WTC11 (cell line): ENCODE measurements around the gene PRSS57. TPM values are rescaled to one million over a fixed set of nuclear protein-coding genes. Genes with fewer than 3 reads are reported as not detected.

Source experiments
- ATAC-seq: fragments of 200-7000 bp; cut with Tn5 transposase; 2 replicates; pipeline ENCODE4 v1.10.0; 2021; ENCODE audit warnings: mild to moderate bottlenecking, moderate library complexity
- CTCF ChIA-PET: fragments of 300-600 bp; sonication (Branson Sonifier 250); formaldehyde crosslinking; loops from one replicate; lab custom pipeline; 2021; ENCODE audit warnings: antibody characterized with exemption; lab: Charles Lee
- POLR2A ChIA-PET: fragments of 350-600 bp; sonication (Branson Sonifier 250); formaldehyde crosslinking; loops from one replicate; lab custom pipeline; 2021; ENCODE audit warnings: antibody characterized with exemption; lab: Charles Lee
- DNase-seq: peaks from one replicate; pipeline ENCODE4 v3.0.0; 2021; ENCODE audit warnings: low spot score
- H3K27ac Mint-ChIP-seq: 2 replicates; pipeline ENCODE4 v1.8.0; 2021; ENCODE audit warnings: mixed read lengths
- H3K27me3 Mint-ChIP-seq: 2 replicates; pipeline ENCODE4 v1.8.0; 2021; ENCODE audit warnings: low read depth, mild to moderate bottlenecking, moderate library complexity, mixed read lengths
- H3K36me3 Mint-ChIP-seq: 2 replicates; pipeline ENCODE4 v1.8.0; 2021; ENCODE audit warnings: mixed read lengths
- H3K4me1 Mint-ChIP-seq: 2 replicates; pipeline ENCODE4 v1.8.0; 2022; ENCODE audit warnings: mixed read lengths
- H3K4me3 Mint-ChIP-seq: 2 replicates; pipeline ENCODE4 v1.8.0; 2021; ENCODE audit warnings: mild to moderate bottlenecking, moderate library complexity, mixed read lengths
- H3K9me3 Mint-ChIP-seq: 2 replicates; pipeline ENCODE4 v1.8.0; 2021; ENCODE audit warnings: mixed read lengths
- AR ChIP-seq: fragments of 250-450 bp; sonication (Bioruptor Pico); IDR thresholded peaks from 2 replicates; pipeline ENCODE4 v1.9.0; 2021; ENCODE audit warnings: mild to moderate bottlenecking
- ATF6 ChIP-seq: sonication (generic); formaldehyde crosslinking; IDR thresholded peaks from 2 replicates; pipeline ENCODE4 v1.8.1; 2023; ENCODE audit warnings: mild to moderate bottlenecking, missing genetic modification reagents
- E2F4 ChIP-seq: sonication (generic); formaldehyde crosslinking; IDR thresholded peaks from 2 replicates; pipeline ENCODE4 v1.8.1; 2022; ENCODE audit warnings: low read depth, mild to moderate bottlenecking, moderate library complexity, missing genetic modification reagents, borderline replicate concordance
- E2F5 ChIP-seq: sonication (generic); formaldehyde crosslinking; IDR thresholded peaks from 2 replicates; pipeline ENCODE4 v1.8.1; 2022; ENCODE audit warnings: mild to moderate bottlenecking, moderate library complexity, missing genetic modification reagents
- ETV6 ChIP-seq: sonication (generic); formaldehyde crosslinking; IDR thresholded peaks from 2 replicates; pipeline ENCODE4 v1.8.1; 2022; ENCODE audit warnings: mild to moderate bottlenecking, missing genetic modification reagents
- FOXP4 ChIP-seq: sonication (generic); formaldehyde crosslinking; IDR thresholded peaks from 2 replicates; pipeline ENCODE4 v1.8.0; 2022; ENCODE audit warnings: mild to moderate bottlenecking, missing genetic modification reagents
- KAT7 ChIP-seq: sonication (generic); formaldehyde crosslinking; IDR thresholded peaks from 2 replicates; pipeline ENCODE4 v1.8.1; 2023; ENCODE audit warnings: missing genetic modification reagents, mild to moderate bottlenecking, borderline replicate concordance
- MXD4 ChIP-seq: fragments of 250-450 bp; sonication (Bioruptor Pico); IDR thresholded peaks from 2 replicates; pipeline ENCODE4 v1.8.0; 2021; ENCODE audit warnings: mild to moderate bottlenecking, moderate library complexity, borderline replicate concordance
- MYBL2 ChIP-seq: sonication (generic); formaldehyde crosslinking; IDR thresholded peaks from 2 replicates; pipeline ENCODE4 v1.8.1; 2023; ENCODE audit warnings: mild to moderate bottlenecking, moderate library complexity, missing genetic modification reagents
- NFATC4 ChIP-seq: fragments of 250-450 bp; sonication (Bioruptor Pico); IDR thresholded peaks from 2 replicates; pipeline ENCODE4 v1.9.0; 2021; ENCODE audit warnings: mild to moderate bottlenecking
- RORB ChIP-seq: fragments of 250-450 bp; sonication (Bioruptor Pico); IDR thresholded peaks from 2 replicates; pipeline ENCODE4 v1.9.0; 2021; ENCODE audit warnings: mild to moderate bottlenecking
- SMAD3 ChIP-seq: sonication (generic); formaldehyde crosslinking; IDR thresholded peaks from 2 replicates; pipeline ENCODE4 v1.8.0; 2022; ENCODE audit warnings: missing genetic modification reagents, mild to moderate bottlenecking, borderline replicate concordance
- SOX15 ChIP-seq: fragments of 250-450 bp; sonication (Bioruptor Pico); IDR thresholded peaks from 2 replicates; pipeline ENCODE4 v1.9.0; 2021; ENCODE audit warnings: mild to moderate bottlenecking
- ZBTB43 ChIP-seq: sonication (generic); formaldehyde crosslinking; IDR thresholded peaks from 2 replicates; pipeline ENCODE4 v1.8.1; 2023; ENCODE audit warnings: mild to moderate bottlenecking, missing genetic modification reagents
- ZMAT4 ChIP-seq: fragments of 250-450 bp; sonication (Bioruptor Pico); IDR thresholded peaks from 2 replicates; pipeline ENCODE4 v1.9.0; 2021; ENCODE audit warnings: mild to moderate bottlenecking
- ZNF138 ChIP-seq: sonication (generic); formaldehyde crosslinking; conservative IDR thresholded peaks from 2 replicates; pipeline ENCODE4 v1.8.1; 2022; ENCODE audit warnings: mild to moderate bottlenecking, moderate library complexity, missing genetic modification reagents
- ZNF232 ChIP-seq: sonication (generic); formaldehyde crosslinking; IDR thresholded peaks from 2 replicates; pipeline ENCODE4 v1.8.0; 2022; ENCODE audit warnings: mild to moderate bottlenecking, missing genetic modification reagents
- ZNF396 ChIP-seq: fragments of 250-450 bp; sonication (Bioruptor Pico); IDR thresholded peaks from 2 replicates; pipeline ENCODE4 v1.8.0; 2021; ENCODE audit warnings: mild to moderate bottlenecking, moderate library complexity, borderline replicate concordance
- ZNF416 ChIP-seq: fragments of 250-450 bp; sonication (Bioruptor Pico); IDR thresholded peaks from 2 replicates; pipeline ENCODE4 v1.9.0; 2021; ENCODE audit warnings: mild to moderate bottlenecking, inconsistent platforms
- ZNF423 ChIP-seq: fragments of 250-450 bp; sonication (Bioruptor Pico); IDR thresholded peaks from 2 replicates; pipeline ENCODE4 v2.1.2; 2022; ENCODE audit warnings: mild to moderate bottlenecking, moderate library complexity
- ZNF671 ChIP-seq: fragments of 250-450 bp; sonication (Bioruptor Pico); IDR thresholded peaks from 2 replicates; pipeline ENCODE4 v1.8.0; 2021; ENCODE audit warnings: mild to moderate bottlenecking
- total RNA-seq: library from RNA; stranded (reverse); gene quantifications from 3 replicates; pipeline ENCODE4 v1.2.3, GENCODE V29; 2021

PRSS57 gene
- total RNA-seq, 1 experiment from 2014 or later, result not detected

- no peak for TF ChIP-seq ZNF138
- no peak for TF ChIP-seq MXD4 (CRISPR knock-in tag)
- no peak for TF ChIP-seq KAT7 (CRISPR knock-in tag)
- TF ChIP-seq E2F4 (CRISPR knock-in tag), result no peak
- TF ChIP-seq E2F5 (CRISPR knock-in tag), result no peak
- no peak for TF ChIP-seq ZNF671 (CRISPR knock-in tag)
- TF ChIP-seq ZBTB43 (CRISPR knock-in tag), result no peak
- no peak for TF ChIP-seq FOXP4 (CRISPR knock-in tag)
- TF ChIP-seq, all 79 proteins: peak for 0
- DNase-seq, result no peak
- Mint-ChIP-seq H3K9me3 (no peaks in the 10 kb centered on the region), H3K4me3 (no peak overlapping the region), H3K36me3 (no peaks in the 10 kb centered on the region), H3K27ac (no peak overlapping the region), H3K27me3 (no peaks in the 10 kb centered on the region), H3K4me1 (no peaks in the 10 kb centered on the region)
- no peak for ATAC-seq
- ChIA-PET POLR2A (no interaction called here), CTCF (interaction anchor here (1.7 kb wide), 1 partner anchor 24 kb away, joined by 3 read pairs; no protein-coding TSS in a partner anchor)
Observed at GRCh38 chr19:726993-727956, 32.0 kb upstream of the PRSS57 start.

GRCh38 chr19:725461-726089, 30.3 kb upstream of the PRSS57 start:
- CTCF ChIA-PET, result interaction anchor here (1.2 kb wide), 1 partner anchor 9 kb away, joined by 3 read pairs; no protein-coding TSS in a partner anchor
- POLR2A ChIA-PET, result no interaction called here
- no peak for ATAC-seq

GRCh38 chr19:723714-724113, 28.5 kb upstream of the PRSS57 start:
- ChIA-PET CTCF (interaction anchor here (1.3 to 1.6 kb wide), 2 partner anchors 11 to 15 kb away, joined by 5 to 8 read pairs; partner anchors contain the start of gene PALM), POLR2A (no interaction called here)
- no peaks in the 10 kb centered on the region for H3K9me3 Mint-ChIP-seq
- no peaks in the 10 kb centered on the region for H3K27me3 Mint-ChIP-seq
- H3K4me3 Mint-ChIP-seq, result no peak overlapping the region
- peaks cover under 1% of the 10 kb centered on the region for H3K4me1 Mint-ChIP-seq
- ATAC-seq (no peak), DNase-seq (no peak)
- H3K27ac Mint-ChIP-seq, result no peak overlapping the region
- H3K36me3 Mint-ChIP-seq, result no peaks in the 10 kb centered on the region
- no peak for TF ChIP-seq SOX15 (CRISPR knock-in tag)
- TF ChIP-seq ETV6, result no peak
- no peak for TF ChIP-seq ZNF423 (CRISPR knock-in tag)
- TF ChIP-seq ATF6 (CRISPR knock-in tag), result no peak
- no peak for TF ChIP-seq MYBL2 (CRISPR knock-in tag)
- TF ChIP-seq RORB (CRISPR knock-in tag), result no peak
- TF ChIP-seq AR (CRISPR knock-in tag), result no peak
- no peak for TF ChIP-seq ZNF416 (CRISPR knock-in tag)

More at GRCh38 chr19:725461-726089, 30.3 kb upstream of the PRSS57 start:
- Mint-ChIP-seq H3K4me1 (no peaks in the 10 kb centered on the region), H3K4me3 (no peak overlapping the region), H3K9me3 (no peaks in the 10 kb centered on the region), H3K27me3 (no peaks in the 10 kb centered on the region), H3K27ac (no peak overlapping the region), H3K36me3 (no peaks in the 10 kb centered on the region)
- TF ChIP-seq NFATC4 (CRISPR knock-in tag) (no peak), ZNF232 (CRISPR knock-in tag) (no peak), ZNF396 (no peak), ZMAT4 (no peak), SMAD3 (CRISPR knock-in tag) (no peak)
- no peak for DNase-seq
